ENCODE measurements around the gene BRAP.

DNA sequence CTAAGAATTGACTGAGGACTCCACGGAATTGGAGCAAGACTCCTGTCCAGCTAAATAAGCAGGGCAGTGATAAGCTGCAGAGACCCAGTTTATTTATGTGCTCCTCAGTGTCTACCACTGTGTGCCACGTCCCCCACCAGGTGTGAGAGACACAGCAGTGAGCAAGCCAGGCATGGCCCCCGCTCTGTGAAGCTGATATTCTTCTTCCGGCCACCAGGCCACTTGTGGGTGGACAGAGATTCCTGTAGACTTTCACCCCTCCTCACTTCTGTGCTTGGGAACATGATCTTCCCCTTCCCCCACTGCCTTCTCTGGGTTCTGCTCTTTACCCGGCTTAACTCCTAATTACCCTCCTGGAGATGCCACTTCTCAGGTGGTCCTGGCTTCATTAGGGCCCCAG, 21.3 kb downstream of the BRAP start:
- TF ChIP-seq SUZ12 (IDR thresholded peaks at IDR 0.05; ENCODE audit: extremely low read depth, insufficient read depth, insufficient read length): no peak
- no peak for TF ChIP-seq YY1 (IDR thresholded peaks at IDR 0.05; ENCODE audit: insufficient read depth, insufficient read length)
- no peak for TF ChIP-seq ZNF274 (IDR thresholded peaks at IDR 0.05; ENCODE audit: low read depth, low read length)
